ENCODE results near the gene CEP85.

The CEP85 gene

GRCh38 chr1:26203642-26204318 is 30.2 kb upstream of the CEP85 start:
- TF ChIP-seq CTCF (IDR thresholded peaks at IDR 0.05; ENCODE audit: control insufficient read depth, extremely low read depth, insufficient read depth): no peak
- DNase-seq (ENCODE audit: low read depth): no peak
- H3K4me3 ChIP-seq (ENCODE audit: low read depth, low read length): no peak overlapping the region

- no peak overlapping the region for H3K4me3 ChIP-seq (ENCODE audit: low read depth, low read length)
- no peak for TF ChIP-seq CTCF (IDR thresholded peaks at IDR 0.05; ENCODE audit: control insufficient read depth, extremely low read depth, insufficient read depth)
- DNase-seq (ENCODE audit: low read depth): no peak
Observed at GRCh38 chr1:26210147-26210870, 23.7 kb upstream of the CEP85 start.

GRCh38 chr1:26212726-26213125 is 21.3 kb upstream of the CEP85 start:
- H3K4me3 ChIP-seq (ENCODE audit: low read depth, low read length): no peak overlapping the region
- DNase-seq (ENCODE audit: low read depth): no peak
- TF ChIP-seq CTCF (IDR thresholded peaks at IDR 0.05; ENCODE audit: control insufficient read depth, extremely low read depth, insufficient read depth): no peak

- H3K4me3 ChIP-seq (ENCODE audit: low read depth, low read length): no peak overlapping the region
- no peak for TF ChIP-seq CTCF (IDR thresholded peaks at IDR 0.05; ENCODE audit: control insufficient read depth, extremely low read depth, insufficient read depth)
- no peak for DNase-seq (ENCODE audit: low read depth)
Observed at GRCh38 chr1:26213335-26213905, 20.6 kb upstream of the CEP85 start.

GRCh38 chr1:26215246-26215645 is 18.8 kb upstream of the CEP85 start:
- DNase-seq (ENCODE audit: low read depth): no peak
- no peak for TF ChIP-seq CTCF (IDR thresholded peaks at IDR 0.05; ENCODE audit: control insufficient read depth, extremely low read depth, insufficient read depth)
- no peak overlapping the region for H3K4me3 ChIP-seq (ENCODE audit: low read depth, low read length)

- TF ChIP-seq CTCF (IDR thresholded peaks at IDR 0.05; ENCODE audit: control insufficient read depth, extremely low read depth, insufficient read depth): no peak
- no peak for DNase-seq (ENCODE audit: low read depth)
Observed at GRCh38 chr1:26218906-26219494, 15.0 kb upstream of the CEP85 start.

More at GRCh38 chr1:26218906-26219494, 15.0 kb upstream of the CEP85 start:
- H3K4me3 ChIP-seq (ENCODE audit: low read depth, low read length): no peak overlapping the region

Measured in LNCaP clone FGC (cell line).